ENCODE results near the gene MICU1.

- no peak for TF ChIP-seq CTCF (IDR thresholded peaks at IDR 0.05)
- TF ChIP-seq POLR2A (IDR thresholded peaks at IDR 0.05): no peak
Measured at GRCh38 chr10:72601144-72601543, 24.7 kb downstream of the MICU1 start.
